ENCODE results near the gene APOBEC3A. TPM values are rescaled to one million over a fixed set of nuclear protein-coding genes. Genes with fewer than 3 reads are reported as not detected.

APOBEC3A gene
- total and polyA plus RNA-seq, 4 donors: 1.4 to 7.3 (median 4.4) TPM; not detected in 1

DNA sequence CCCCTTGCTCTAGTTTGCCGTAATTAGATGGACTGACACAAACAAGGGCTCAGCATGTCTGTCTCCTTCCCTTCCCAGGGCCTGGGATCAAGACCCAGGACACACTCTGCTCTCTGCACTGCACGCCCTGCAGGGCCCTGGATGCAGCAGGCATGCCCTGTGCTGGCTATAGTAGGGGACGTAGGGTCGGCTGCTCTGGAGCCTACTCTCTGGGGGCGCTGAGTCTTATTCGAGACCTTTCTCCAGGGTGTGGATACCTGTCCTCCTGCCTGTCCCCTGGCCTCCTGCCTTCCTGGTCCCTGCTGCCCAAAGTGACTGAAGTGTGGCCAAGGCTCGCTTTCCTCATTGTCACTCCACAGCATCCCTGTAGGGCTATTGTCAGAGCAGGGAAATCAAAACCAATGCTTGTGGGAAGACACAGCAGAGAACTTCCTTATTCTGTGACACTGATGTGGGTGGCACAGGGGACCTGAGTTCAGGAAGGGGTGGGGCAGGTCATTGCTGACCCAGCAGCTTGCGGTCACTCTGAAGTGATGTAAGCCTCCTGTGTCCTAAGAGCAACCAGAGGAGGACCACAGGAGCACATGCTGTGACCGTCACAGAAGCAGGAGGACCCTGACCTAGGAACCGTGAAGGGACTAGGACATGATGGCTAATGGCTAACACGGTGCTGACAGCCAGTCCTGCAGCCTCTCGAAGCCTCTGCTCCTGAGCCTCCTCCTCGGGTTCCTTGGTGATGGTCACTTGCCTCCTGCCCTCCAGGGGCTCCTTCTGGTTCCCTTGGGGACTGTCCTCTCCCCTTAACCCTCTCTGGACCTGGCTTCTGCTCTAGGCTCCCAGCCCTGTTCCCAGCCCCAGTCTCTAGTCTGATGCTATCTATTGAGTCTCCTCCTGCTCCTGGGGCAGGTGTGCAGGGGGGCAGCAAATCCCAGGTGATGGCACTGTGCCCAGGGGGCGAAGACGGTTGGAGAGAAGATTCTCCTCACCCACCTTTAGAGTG lies 10.3 kb downstream of the APOBEC3A start:
- Histone ChIP-seq H3K27ac (ENCODE audit: low read depth in 1 of 2, low read length in 2 of 2) (no peak overlapping the region), H3K4me1 (ENCODE audit: control insufficient read depth in 1 of 2, insufficient read depth in 2 of 2, low read length in 2 of 2) (no peaks in the 10 kb centered on the region), H3K9me3 (ENCODE audit: control insufficient read depth, low read length) (no peaks in the 10 kb centered on the region), H3K4me3 (ENCODE audit: low read length in 2 of 2) (no peak overlapping the region), H3K36me3 (ENCODE audit: control insufficient read depth in 1 of 2, insufficient read depth in 2 of 2, low read length in 1 of 2) (no peaks in the 10 kb centered on the region), H3K27me3 (ENCODE audit: control insufficient read depth in 1 of 2, insufficient read depth in 2 of 2, low read length in 1 of 2) (no peaks in the 10 kb centered on the region)
- DNase-seq (peak; percentile 64), ATAC-seq (ENCODE audit: low FRiP score) (no peak)
- 83 to 86% methylated on average over 15 of the region's 15 CpGs for WGBS, 2 donors
- intact Hi-C loops (cut with DNase I): no loop called here

DNA sequence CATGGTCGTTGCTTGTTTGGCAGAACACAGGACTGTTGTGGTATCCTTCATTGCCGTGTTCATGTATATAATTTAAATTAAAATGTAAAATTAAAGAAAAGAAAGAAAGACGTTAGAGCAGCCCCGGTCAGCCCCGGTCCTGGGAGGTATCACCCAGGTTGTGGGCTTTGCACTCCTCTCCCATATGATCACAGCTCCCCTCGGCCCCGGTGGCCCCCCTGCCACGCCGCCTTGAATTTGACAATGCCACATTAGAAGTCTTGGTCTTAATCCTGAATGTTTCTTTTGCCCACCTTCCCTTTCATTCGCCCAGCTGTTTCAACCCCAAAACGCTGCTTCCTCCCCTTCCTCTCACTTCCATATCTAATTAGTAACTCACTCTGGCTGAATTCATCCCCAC lies 11.4 kb downstream of the APOBEC3A start:
- H3K4me1 ChIP-seq (ENCODE audit: control insufficient read depth in 1 of 2, insufficient read depth in 2 of 2, low read length in 2 of 2): no peaks in the 10 kb centered on the region

DNA sequence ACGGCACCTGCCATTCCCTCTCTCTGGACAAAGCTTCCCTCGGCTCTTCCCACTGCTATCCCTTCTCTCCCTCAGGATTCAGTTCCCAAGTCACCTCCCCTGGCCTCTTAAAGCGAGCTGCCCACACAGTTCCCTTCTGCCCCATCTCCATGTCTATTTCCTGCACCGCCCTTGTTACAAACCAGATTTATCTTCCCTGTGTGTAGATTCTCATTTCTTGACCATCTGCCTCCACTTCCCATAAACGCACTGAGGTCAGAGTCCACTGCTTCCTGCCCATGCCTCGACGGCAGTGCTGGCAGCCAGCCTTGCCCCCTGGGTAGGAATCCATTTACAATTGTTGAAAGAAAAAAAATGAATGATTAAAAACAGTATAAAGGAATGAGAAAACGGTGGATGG lies 13.1 kb downstream of the APOBEC3A start:
- Histone ChIP-seq H3K27ac (ENCODE audit: low read depth in 1 of 2, low read length in 2 of 2) (no peak overlapping the region), H3K36me3 (ENCODE audit: control insufficient read depth in 1 of 2, insufficient read depth in 2 of 2, low read length in 1 of 2) (no peaks in the 10 kb centered on the region), H3K4me3 (ENCODE audit: low read length in 2 of 2) (no peak overlapping the region), H3K4me1 (ENCODE audit: control insufficient read depth in 1 of 2, insufficient read depth in 2 of 2, low read length in 2 of 2) (no peaks in the 10 kb centered on the region), H3K9me3 (ENCODE audit: control insufficient read depth, low read length) (no peaks in the 10 kb centered on the region), H3K27me3 (ENCODE audit: control insufficient read depth in 1 of 2, insufficient read depth in 2 of 2, low read length in 1 of 2) (no peaks in the 10 kb centered on the region)
- no peak for DNase-seq
- no peak for ATAC-seq (ENCODE audit: low FRiP score)
- 50 to 60% methylated on average over 8 of the region's 8 CpGs for WGBS, 2 donors
- intact Hi-C loops (cut with DNase I): no loop called here

More for the DNA sequence above, 11.4 kb downstream of the APOBEC3A start:
- ATAC-seq (ENCODE audit: low FRiP score) (no peak), DNase-seq (peak in 1 of 2 donors; percentile 73)
- H3K4me3 ChIP-seq (ENCODE audit: low read length in 2 of 2): no peak overlapping the region
- 87% methylated on average over 11 of the region's 11 CpGs for WGBS, 2 donors
- intact Hi-C loops (cut with DNase I): no loop called here
- H3K27me3 ChIP-seq (ENCODE audit: control insufficient read depth in 1 of 2, insufficient read depth in 2 of 2, low read length in 1 of 2): no peaks in the 10 kb centered on the region
- no peaks in the 10 kb centered on the region for H3K9me3 ChIP-seq (ENCODE audit: control insufficient read depth, low read length)
- H3K27ac ChIP-seq (ENCODE audit: low read depth in 1 of 2, low read length in 2 of 2): no peak overlapping the region
- no peaks in the 10 kb centered on the region for H3K36me3 ChIP-seq (ENCODE audit: control insufficient read depth in 1 of 2, insufficient read depth in 2 of 2, low read length in 1 of 2)

DNA sequence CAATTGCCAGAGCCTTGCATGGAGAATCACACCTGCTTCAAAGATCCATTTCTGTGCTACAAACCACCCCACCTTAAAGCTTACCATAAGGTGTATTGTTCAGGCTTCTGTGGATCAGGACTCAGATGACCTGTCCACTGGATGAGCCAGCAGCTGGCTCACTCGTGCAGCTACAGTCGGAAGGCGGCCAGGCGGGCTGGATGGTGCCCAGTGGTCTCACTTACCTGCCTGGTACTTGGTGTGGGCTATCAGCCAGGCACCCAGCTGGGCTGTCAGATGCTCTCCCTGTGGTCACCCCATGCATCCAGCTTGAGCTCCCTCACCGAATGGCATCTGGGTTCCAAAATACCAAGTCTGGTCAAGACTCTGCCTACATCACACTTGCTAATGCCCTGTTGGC lies 13.8 kb downstream of the APOBEC3A start:
- no peak overlapping the region for H3K4me3 ChIP-seq (ENCODE audit: low read length in 2 of 2)
- no peaks in the 10 kb centered on the region for H3K4me1 ChIP-seq (ENCODE audit: control insufficient read depth in 1 of 2, insufficient read depth in 2 of 2, low read length in 2 of 2)
- no peaks in the 10 kb centered on the region for H3K9me3 ChIP-seq (ENCODE audit: control insufficient read depth, low read length)
- WGBS, 2 donors: 85 to 86% methylated on average over 5 of the region's 5 CpGs
- no peaks in the 10 kb centered on the region for H3K27me3 ChIP-seq (ENCODE audit: control insufficient read depth in 1 of 2, insufficient read depth in 2 of 2, low read length in 1 of 2)
- H3K36me3 ChIP-seq (ENCODE audit: control insufficient read depth in 1 of 2, insufficient read depth in 2 of 2, low read length in 1 of 2): no peaks in the 10 kb centered on the region
- DNase-seq (peak in 1 of 2 donors; percentile 59), ATAC-seq (ENCODE audit: low FRiP score) (no peak)
- intact Hi-C loops (cut with DNase I): no loop called here
- H3K27ac ChIP-seq (ENCODE audit: low read depth in 1 of 2, low read length in 2 of 2): no peak overlapping the region

DNA sequence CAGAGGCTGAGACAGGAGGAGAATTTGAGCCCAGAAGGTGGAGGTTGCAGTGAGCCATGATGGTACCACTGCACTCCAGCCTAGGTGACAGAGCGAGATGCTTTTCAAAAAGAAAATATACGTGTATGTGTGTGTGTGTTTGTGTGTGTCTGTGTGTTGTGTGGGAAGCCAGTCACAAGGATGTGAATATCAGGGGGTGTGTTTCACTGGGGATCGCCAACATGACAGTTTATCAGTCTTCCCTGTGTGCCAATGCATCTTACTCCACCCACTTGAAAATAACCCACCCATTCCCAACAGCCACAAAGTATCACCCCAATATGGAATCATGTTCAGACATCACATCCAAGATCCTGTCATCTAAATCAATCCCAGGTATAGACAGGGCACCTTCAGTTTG lies 14.4 kb downstream of the APOBEC3A start:
- Histone ChIP-seq H3K4me1 (ENCODE audit: control insufficient read depth in 1 of 2, insufficient read depth in 2 of 2, low read length in 2 of 2) (no peaks in the 10 kb centered on the region), H3K4me3 (ENCODE audit: low read length in 2 of 2) (no peak overlapping the region), H3K9me3 (ENCODE audit: control insufficient read depth, low read length) (no peaks in the 10 kb centered on the region), H3K27ac (ENCODE audit: low read depth in 1 of 2, low read length in 2 of 2) (no peak overlapping the region), H3K36me3 (ENCODE audit: control insufficient read depth in 1 of 2, insufficient read depth in 2 of 2, low read length in 1 of 2) (no peaks in the 10 kb centered on the region), H3K27me3 (ENCODE audit: control insufficient read depth in 1 of 2, insufficient read depth in 2 of 2, low read length in 1 of 2) (no peaks in the 10 kb centered on the region)
- 91 to 93% methylated on average over 3 of the region's 3 CpGs for WGBS, 2 donors
- intact Hi-C loops (cut with DNase I): no loop called here
- ATAC-seq (ENCODE audit: low FRiP score): no peak
- no peak for DNase-seq

DNA sequence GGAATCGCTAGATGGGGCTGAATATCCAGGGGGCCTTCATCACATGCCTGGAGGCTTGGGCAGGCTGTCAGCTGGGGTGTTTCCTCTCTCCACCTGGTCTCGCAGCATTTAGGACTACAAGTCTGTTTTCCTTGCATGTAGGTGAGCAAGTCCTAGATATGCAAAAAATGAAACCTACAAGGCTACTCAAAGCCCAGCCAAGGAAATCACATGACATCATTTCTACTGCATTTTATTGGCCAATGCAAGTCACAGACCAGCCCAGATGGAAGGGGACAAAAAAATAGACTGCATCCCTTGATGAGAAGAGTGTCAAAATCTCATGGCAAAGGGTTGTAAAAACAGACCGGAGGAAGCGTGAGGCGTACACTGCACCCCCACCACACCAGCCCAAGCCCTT lies 15.1 kb downstream of the APOBEC3A start:
- Histone ChIP-seq H3K4me1 (ENCODE audit: control insufficient read depth in 1 of 2, insufficient read depth in 2 of 2, low read length in 2 of 2) (no peaks in the 10 kb centered on the region), H3K27me3 (ENCODE audit: control insufficient read depth in 1 of 2, insufficient read depth in 2 of 2, low read length in 1 of 2) (no peaks in the 10 kb centered on the region), H3K4me3 (ENCODE audit: low read length in 2 of 2) (no peak overlapping the region), H3K9me3 (ENCODE audit: control insufficient read depth, low read length) (no peaks in the 10 kb centered on the region), H3K27ac (ENCODE audit: low read depth in 1 of 2, low read length in 2 of 2) (no peak overlapping the region), H3K36me3 (ENCODE audit: control insufficient read depth in 1 of 2, insufficient read depth in 2 of 2, low read length in 1 of 2) (no peaks in the 10 kb centered on the region)
- WGBS, 2 donors: 78 to 90% methylated on average over 5 of the region's 5 CpGs
- DNase-seq (no peak), ATAC-seq (ENCODE audit: low FRiP score) (no peak)
- intact Hi-C loops (cut with DNase I): no loop called here

DNA sequence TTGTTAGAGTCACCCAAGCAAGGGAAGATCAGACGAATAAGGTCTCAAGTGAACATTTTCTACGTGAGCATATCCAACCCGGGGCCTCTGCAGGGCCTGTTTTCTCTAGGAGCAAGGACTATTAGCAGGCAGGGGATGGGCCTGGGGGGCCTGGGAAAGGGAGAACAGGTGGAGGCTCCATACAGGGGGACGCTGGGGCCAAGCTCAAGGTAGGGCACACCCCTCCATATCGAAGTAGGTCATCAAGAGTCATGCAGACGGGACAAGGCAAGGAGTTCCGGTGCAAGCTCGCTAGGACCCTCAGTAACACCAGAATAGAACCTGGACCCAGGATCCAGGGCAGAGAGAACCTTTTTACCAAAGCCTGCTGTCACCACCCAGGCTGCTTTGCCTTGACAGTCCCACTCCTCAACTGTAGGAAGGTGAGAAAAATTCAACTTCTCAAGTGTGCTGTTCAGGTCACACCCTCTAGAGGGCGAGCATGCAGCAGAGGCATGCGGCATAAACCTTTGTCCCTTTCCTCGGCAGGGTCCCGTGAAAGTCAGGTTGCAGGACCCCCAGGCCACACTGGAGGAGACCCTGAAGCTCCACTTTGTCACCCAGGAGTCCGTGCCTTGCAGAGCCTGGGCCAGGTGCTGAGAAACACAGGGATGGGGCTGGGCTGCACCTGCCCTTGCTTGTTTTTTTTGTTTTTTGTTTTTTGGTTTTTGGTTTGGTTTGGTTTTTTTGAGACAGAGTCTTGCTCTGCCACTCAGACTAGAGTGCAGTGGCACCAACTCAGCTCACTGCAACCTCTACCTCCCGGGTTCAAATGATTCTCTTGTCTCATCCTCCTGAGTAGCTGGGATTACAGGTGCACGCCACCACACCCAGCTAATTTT lies 16.1 kb downstream of the APOBEC3A start:
- intact Hi-C loops (cut with DNase I): no loop called here
- ATAC-seq (ENCODE audit: low FRiP score) (peak; percentile 63), DNase-seq (peak in 1 of 2 donors; percentile 70)
- Histone ChIP-seq H3K36me3 (ENCODE audit: control insufficient read depth in 1 of 2, insufficient read depth in 2 of 2, low read length in 1 of 2) (no peaks in the 10 kb centered on the region), H3K4me3 (ENCODE audit: low read length in 2 of 2) (no peak overlapping the region), H3K4me1 (ENCODE audit: control insufficient read depth in 1 of 2, insufficient read depth in 2 of 2, low read length in 2 of 2) (no peaks in the 10 kb centered on the region), H3K9me3 (ENCODE audit: control insufficient read depth, low read length) (no peaks in the 10 kb centered on the region), H3K27ac (ENCODE audit: low read depth in 1 of 2, low read length in 2 of 2) (no peak overlapping the region), H3K27me3 (ENCODE audit: control insufficient read depth in 1 of 2, insufficient read depth in 2 of 2, low read length in 1 of 2) (no peaks in the 10 kb centered on the region)
- WGBS, 2 donors: 54 to 55% methylated on average over 15 of the region's 15 CpGs

DNA sequence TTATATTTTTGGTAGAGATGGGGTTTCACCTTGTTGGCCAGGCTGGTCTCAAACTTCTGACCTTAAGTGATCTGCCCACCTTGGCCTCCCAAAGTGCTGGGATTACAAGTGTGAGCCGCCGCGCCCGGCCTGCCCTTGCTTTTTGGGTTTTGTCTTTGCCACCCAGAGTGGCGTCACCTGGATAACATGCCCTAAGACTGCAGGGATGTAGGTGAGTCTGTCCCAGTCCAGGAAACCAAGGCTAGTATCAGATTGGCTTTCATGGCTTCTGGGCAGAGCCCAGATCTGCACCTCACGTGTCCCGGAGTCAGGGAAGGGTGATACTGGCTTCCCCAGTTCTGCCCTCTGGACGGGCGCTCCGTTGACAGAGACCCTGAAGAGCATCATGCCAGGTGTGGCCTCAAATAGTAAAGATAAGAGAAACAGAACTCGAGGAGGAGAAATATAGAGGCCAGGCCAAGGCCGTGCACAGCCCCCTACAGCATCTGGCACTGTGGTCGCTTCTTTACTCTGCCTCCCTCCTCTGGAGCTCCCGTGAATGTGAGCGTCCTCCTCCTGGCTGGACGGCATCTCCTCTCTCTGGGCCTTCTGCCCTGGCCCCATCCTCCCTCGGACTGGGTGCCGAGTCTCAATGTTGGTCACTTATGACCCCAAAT lies 16.9 kb downstream of the APOBEC3A start:
- Histone ChIP-seq H3K36me3 (ENCODE audit: control insufficient read depth in 1 of 2, insufficient read depth in 2 of 2, low read length in 1 of 2) (no peaks in the 10 kb centered on the region), H3K27ac (ENCODE audit: low read depth in 1 of 2, low read length in 2 of 2) (no peak overlapping the region), H3K4me1 (ENCODE audit: control insufficient read depth in 1 of 2, insufficient read depth in 2 of 2, low read length in 2 of 2) (no peaks in the 10 kb centered on the region), H3K4me3 (ENCODE audit: low read length in 2 of 2) (no peak overlapping the region), H3K27me3 (ENCODE audit: control insufficient read depth in 1 of 2, insufficient read depth in 2 of 2, low read length in 1 of 2) (no peaks in the 10 kb centered on the region), H3K9me3 (ENCODE audit: control insufficient read depth, low read length) (no peaks in the 10 kb centered on the region)
- peak in 1 of 2 donors; percentile 69 for DNase-seq
- intact Hi-C loops (cut with DNase I): no loop called here
- WGBS, 2 donors: 83 to 89% methylated on average over 18 of the region's 18 CpGs
- no peak for ATAC-seq (ENCODE audit: low FRiP score)
